EH (cell line): ENCODE measurements around the gene FBXW10.
"Not testable (repeated sequence)": the region's sequence is repeated elsewhere in the genome, so short reads cannot be mapped to it uniquely, and the experiment has no call there.

Experiments
- DNase-seq: peaks from one replicate; pipeline ENCODE4 v3.0.0-alpha.2; 2015; ENCODE audit warnings: low read depth

Gene FBXW10

DNA sequence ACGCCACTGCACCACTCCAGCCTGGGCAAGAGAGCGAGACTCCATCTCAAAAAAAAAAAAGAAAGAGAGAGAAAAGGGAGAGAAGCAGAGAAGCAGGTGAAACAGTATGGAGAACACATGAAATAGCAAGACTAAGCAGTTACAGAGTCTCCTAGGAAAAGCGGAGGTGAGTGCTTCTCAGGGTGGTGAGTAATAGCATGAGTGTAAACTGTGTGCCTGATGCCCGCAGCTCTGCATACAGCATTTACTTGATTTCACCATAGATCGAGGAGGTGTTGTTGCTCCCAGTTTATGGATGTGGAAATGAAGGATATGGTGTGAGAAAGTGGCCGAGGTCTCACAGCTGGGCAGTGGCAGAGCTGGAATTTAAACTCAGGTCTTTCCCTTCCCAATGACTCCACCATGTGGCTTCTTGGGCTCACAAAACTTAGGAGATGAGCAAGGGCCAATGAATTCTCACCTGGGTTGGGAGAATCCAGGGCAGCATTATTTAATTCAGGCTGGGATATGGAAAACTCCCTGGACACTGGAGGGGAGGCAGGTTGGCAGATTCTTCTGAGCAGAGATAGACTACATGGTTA, 10.1 kb downstream of the FBXW10 start:
- DNase-seq = not testable (repeated sequence)

DNA sequence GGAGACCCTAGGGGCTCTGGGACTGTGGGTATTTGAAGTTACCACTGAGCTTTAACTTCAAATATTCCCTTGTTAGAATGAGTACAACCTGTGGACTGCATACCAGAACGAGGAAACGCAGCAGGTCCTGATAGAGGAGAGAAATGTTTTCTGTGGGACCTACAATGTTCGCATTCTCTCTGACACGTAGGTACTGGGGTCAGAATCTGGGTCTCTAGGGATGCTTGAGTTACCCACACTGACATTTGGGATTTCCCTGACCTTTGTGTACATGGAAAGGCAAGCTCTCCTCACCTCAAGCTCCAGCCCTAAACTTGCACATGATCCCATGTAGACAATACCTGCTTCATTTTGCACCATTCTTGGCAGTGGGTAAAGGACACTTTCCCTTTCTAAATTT, 12.1 kb downstream of the FBXW10 start:
- not testable (repeated sequence) for DNase-seq

DNA sequence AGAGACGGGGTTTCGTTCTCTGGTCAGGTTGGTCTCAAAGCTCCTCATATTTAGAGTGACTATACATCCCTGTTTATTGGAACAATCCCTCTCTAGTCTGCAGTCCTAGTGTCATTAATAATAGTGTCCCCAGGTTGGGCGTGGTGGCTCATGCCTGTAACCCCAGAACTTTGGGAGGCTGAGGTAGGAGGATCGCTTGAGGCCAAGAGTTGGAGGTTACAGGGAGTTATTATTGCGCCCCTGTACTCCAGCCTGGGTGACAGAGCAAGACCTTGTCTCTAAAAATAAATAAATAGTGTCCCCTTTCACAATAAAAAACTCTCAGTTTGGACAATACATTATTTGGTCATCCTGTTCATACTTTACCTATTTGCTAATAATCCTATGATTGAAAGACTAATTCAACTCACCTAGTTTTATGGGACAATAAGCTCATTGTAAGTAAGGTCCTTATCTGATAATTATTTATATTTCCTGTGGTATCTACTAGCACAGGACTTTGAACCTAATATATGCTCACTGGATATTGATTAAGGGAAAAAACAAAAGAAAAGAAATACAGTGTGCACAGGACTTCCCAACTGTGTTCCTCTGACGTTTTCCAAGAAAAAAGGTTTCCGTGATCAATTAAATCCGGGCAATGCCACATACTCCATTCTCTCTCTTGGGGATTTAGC, 13.7 kb downstream of the FBXW10 start:
- DNase-seq = not testable (repeated sequence)

DNA sequence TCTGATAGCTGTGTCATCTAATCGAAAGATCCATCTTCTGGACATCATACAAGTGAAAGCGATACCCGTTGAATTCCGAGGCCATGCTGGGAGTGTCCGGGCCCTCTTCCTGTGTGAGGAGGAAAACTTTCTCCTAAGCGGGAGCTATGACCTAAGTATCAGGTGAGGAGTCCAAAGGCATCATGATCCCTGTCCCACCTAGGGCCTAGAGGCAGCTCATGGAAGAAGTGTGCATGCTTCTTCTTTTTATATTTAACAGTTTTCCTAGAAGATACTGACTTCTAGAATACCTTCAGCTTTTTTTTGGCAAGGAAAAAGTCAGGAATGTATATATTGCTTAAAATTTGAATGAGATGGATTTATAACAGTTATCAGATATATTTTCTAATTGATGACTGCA, 14.5 kb downstream of the FBXW10 start:
- DNase-seq = not testable (repeated sequence)

DNA sequence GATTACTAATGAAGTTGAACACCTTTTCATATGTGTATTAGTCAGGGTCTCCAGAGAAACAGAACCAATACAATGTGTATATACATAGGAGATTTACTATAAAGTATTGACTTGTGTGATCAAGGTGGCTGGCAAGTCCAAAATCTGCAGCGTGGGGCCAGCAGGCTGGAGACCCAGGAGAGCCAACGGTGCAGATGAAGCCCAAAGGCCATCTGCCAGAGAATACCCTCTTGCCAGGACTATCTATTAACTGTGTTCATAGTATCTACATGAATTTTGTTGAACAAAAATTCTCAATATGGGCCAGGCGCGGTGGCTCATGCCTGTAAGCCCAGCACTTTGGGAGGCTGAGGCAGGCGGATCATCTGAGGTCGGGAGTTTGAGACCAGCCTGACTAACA, 16.4 kb downstream of the FBXW10 start:
- not testable (repeated sequence) for DNase-seq

DNA sequence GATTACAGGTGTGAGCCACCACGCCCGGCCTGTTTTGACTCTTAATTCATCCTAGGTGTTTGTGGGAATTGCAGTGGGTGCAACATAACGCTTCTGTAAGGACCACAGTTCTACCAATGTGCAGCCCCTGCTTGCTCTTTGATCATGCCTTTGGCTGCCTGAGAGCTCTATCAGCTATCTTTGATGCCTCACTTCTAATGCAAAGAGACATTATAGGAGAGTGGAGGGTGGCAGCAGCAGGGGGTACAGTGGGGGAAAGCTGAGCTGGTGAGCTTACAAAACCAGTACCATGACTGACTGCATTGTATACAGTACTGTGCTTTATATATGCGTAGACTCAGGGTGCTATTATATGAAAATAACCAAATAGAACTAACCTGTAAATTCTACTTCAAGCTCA, 26.7 kb downstream of the FBXW10 start:
- DNase-seq = not testable (repeated sequence)

DNA sequence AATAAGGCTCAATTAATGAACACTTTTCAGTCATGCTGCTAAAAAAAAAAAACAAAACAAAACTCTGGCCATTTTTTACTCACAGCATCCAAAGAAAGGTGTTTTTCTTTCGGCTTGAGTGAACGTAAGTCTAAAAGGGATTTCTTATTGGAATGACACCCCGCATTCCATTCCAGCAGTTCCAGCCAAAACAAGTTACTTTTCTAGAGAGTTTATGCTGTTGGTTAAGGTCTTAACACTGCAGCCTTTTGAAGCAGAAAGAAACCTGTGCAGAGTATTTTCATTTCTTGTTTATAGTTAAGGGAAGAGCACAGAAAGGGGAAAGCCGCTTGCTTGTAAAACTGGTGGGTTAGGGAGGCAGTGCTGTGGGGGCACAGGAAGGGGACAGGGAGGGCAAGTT, 27.2 kb downstream of the FBXW10 start:
- DNase-seq = not testable (repeated sequence)

DNA sequence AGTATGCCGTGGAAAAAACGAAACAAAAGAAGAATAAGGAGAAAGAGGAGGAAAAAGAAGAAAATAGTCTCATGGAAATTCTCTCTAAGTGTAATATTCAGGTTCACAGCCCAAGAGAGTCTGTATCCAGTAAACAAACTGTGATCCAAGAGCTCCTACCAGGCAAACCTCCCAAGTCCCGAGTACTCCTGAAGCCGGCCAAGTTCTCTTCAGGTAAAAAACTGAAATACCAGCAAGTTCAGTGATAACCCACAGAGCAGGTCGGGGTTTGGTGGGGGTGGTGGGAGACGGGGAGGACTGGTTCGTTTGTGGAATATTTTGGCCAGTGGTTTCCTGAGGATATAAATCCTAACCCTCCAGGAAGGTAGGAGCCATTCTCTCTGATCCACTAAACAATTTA, 28.6 kb downstream of the FBXW10 start:
- DNase-seq = no peak

DNA sequence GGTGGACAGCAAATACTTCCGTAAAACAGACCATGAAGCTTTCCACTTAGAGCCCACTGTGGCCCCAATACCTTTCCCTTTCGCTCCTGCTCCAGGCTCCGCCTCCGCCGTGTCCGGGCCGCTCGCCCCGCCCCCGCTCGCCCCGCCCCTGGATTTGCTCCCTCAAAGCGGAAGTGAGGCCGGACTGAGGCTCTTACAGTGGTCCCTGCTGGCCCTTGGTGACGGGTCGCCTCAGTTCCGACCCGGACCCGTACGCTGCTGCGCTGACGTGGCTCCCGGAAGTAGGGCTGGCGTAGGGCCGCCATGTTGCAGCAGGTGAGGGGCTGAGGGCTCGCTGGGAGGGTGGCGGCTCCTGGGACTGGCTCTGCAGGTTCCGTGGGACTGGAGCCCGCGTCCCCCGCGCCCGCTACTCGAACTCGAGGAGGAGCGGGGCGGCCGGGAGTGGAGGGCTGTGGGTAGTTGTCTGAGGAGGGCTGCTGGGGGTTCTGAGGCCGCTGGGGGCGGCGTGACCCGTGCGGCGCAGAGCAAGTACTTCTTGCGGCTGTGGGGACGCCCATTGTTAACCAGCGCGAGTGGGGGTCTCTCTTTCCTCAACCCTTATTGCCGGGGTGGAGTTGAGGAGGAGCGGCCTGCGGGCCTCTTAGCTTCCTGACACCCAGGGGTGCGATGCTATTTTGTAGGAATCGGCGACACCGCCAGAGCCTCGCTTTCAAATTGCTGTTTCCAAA, 37.3 kb downstream of the FBXW10 start, which contains the start of gene TVP23B:
Gene TVP23B, plus strand, starts transcription at position 193 of the 728 bp plus-strand sequence. Its CDS starts 111 bp downstream, at position 304.
- peak; percentile 97 for DNase-seq

DNA sequence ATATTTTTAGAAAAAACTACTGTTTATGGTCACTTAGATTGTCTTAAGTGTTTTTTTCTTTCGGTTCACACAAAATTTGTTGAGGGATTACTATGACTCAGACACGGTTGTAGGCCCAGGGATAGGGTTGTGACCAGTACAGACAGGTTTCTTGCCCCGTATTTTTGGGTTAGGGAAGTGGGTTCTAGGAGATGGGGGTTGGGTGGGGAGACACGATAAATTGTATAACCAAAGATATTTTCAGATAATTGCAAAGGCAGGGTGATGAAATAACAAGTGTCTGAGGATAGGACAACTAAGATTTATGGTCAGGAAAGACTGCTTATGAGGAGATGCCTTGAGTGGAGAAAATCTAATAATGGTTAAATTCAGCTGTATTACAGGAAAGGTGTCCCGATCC, 38.0 kb downstream of the FBXW10 start:
- not testable (repeated sequence) for DNase-seq

DNA sequence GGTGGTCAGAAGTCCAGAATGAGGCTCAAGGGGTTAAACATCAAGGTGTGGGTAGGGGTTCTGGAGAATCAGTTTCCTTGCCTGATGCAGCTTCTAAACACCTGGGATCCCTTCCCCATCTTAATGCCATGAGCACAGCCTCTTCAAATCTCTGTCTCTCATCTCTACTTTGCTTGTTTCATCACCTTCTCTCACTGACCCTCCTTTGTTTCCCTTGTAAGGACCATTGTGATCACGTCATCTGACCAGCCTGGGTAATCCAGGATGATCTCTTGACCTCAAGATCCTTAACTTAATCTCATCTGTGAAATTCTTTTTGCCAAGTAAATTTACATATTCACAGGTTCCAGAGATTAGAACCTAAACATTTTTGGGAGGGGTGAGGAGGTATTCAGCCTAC, 42.1 kb downstream of the FBXW10 start:
- not testable (repeated sequence) for DNase-seq

DNA sequence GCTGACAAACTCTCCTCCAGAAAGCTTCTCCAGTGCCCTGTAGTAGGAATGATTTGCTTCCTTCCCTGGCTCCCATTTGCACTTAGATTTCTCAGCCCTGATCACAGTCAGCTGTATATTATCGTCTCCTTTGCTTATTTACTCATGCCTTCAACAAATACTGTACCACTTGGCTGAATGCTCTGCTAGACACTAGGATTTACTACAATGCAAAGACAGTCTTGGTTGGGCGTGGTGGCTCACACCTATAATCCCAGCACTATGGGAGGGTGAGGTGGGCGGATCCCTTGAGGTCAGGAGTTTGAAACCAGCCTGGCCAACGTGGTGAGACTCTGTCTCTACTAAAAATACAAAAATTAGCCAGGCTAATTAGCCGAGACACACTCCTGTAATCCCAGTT, 43.0 kb downstream of the FBXW10 start:
- DNase-seq = not testable (repeated sequence)

DNA sequence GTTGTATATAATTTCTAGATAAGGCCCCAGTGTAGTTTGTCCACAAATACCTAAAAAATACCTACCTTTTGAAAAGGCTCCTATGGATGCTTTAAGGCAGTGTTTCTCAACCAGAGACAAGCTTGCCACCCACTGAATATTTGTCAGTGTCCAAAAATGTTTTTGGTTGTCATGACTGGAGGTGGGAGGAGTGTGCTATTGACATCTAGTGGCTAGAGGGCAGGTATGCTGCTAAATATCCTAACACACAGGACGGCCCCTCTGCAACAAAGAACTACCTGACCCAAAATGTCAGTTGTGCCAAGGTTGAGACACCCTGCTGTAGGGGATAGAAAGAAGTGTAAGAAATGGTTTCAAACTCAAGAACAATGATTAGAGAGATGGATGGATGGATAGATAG, 47.5 kb downstream of the FBXW10 start:
- DNase-seq = not testable (repeated sequence)

DNA sequence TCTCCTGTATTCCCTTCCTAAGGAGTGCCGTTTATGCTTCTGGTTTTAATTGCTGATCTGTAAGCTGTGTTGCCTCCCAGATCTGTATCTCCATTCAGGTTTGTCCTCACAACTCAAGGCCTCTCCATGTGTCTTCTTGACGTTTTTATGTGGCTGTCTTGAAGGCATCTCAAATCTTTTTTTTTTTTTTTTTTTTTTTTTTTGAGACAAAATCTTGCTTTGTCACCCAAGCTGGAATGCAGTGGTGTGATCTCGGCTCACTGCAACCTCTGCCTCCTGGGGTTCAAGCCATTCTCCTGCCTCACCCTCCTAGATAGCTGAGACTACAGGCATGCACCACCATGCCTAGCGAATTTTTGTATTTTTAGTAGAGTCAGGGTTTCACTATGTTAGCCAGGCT, 51.0 kb downstream of the FBXW10 start:
- peak; percentile 70 for DNase-seq

DNA sequence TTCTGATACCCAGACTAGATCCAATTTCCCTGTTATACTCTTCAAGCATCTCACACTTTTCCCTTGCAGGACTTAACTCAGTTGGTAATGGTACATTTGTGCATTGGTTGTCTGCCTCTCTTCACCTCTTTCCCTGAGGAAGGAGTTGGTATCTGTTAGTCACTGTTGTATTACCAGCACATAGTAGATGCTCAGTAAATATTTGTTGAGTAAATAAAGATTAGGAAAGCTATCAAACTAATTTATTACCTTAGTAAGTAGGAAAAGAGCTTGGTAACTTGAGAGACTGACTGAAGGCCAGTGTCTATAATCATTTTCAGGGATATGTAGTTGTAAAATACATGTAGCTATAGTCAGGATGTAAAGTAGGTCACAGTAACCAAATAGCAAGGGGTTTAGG, 53.0 kb downstream of the FBXW10 start:
- DNase-seq = not testable (repeated sequence)

DNA sequence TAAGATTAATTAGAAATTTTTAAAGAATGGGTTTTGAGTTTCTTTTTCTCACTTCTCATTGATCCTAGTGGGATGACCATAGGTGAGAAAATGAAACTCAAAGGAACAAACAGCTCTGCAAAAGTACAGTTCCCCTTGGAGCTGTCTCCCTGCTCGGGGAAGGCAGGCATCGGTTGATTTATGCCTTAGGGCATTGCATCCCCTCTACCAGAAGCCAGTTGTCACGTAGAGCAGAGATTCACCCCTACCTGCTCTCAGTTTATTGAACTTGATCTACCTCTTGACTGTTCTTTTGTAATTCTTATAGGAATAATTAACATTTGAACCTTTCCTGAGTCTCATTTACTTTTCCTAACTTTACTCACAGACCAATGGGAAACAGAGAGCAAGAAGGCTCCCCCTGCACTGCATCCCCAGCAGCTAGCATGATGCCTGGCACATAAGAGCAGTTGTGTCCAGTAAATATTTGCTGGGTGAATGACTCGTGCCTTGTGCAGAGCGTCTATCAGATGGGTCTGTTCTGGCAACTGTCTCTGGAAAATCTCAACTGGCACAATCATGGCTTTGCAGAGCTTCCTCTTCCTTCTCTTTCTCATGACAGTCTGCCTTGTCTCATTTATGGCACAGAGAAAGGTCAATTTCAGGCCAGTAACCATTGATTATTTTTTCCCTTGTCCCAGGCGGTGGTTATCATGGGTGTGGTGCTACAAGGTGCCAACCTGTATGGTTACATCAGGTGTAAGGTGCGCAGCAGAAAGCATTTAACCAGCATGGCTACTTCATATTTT, 59.8 kb downstream of the FBXW10 start:
- not testable (repeated sequence) for DNase-seq

DNA sequence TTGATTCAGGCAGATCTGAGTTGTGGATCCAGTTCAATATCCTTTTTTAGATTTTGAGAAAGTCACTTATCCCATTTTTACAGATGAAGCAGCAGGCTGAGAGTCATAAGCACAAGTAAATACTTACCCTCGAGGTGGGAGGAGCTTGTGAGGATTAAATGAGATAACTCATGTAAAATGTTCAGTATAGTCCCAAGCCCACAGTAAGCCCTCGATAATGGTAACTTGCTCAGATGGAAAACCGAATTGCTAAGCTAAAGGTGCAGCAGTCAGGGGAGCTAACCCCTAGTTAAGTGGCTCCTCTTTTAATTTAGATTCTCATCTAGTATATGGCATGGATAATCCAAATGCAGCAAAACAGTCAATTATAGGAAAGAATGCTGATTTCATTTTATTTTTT, 72.1 kb downstream of the FBXW10 start:
- DNase-seq = not testable (repeated sequence)

DNA sequence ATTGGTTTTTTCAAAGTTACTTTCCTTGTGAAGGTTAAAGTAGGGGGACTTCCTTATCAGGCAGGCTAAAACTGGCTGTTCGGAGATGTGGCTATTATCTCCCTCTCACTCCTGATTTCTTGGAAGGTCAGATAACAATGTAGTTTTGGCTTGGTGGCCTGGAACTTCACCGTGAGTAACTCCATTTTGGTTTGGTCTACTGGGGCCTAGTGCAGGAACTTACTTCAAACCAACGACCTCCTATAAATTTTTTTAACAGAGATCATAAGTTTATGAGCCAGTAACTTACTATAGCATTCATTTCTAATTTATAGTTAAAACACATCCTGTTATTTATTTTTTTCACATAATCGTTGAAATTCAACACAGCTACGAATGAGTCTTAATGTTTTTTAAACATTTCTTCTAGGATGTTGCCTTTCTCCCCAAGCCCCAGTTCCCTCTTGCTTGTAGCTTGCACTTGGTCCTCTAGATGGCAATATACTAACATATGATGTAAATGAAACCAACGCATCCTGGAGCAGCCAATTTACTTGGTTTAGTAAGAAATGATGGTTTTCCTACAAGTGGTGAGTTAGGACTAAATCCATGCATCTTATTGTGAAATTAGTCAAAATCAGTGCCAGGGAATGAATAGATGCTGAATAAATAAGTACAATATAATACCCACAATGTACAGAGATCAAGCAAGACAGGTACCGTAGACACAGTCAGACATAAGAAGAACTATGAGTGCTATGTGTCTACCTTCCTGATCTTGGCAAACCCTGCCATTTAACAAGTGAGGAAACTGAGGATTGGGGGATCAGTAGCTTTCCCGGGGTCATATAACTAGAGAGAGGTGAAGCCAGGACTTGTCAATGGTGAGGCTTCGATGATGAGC, 72.9 kb downstream of the FBXW10 start:
- peak; percentile 75 for DNase-seq

DNA sequence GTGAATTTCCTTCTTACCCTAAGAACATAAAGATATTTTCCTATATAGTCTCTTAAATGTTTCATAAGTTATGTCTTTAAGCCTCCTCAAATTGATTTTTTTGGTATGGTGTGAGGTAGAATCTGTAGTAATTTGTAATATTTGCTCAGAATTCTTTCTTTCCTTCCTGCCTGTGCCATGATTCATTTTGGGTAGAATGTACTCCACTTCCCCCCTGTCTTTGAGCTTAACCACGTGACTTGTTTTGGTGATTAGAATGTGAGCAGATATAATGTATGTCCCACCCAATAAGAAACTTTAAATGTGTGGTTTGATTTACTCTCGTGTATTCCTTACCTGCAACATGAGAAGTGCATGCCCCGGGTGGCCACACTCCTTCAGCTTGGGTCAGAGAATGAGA, 77.6 kb downstream of the FBXW10 start:
- DNase-seq = peak; percentile 38

DNA sequence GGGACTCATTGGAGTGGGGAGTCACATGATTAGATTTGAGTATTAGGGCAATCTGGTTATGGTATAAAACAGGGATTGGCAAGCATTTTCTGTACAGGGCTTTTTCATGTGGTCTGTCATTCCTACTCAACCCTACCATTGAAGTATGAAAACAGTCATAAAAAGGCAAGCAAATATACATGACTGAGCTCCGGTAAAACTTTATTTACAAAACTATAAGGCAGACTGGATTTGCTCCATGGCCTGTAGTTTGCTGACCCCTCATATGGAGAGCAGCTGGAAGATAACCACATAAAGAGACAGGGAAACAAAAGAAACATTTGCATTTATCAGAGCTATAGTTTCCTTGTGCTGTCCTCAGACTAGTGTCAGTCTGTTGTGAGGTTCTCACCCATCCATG, 83.8 kb downstream of the FBXW10 start:
- not testable (repeated sequence) for DNase-seq
